K562 (cell line): Measurements from ENCODE around the gene NUP210. TPM values are rescaled to one million over a fixed set of nuclear protein-coding genes. Genes with fewer than 3 reads are reported as not detected.

ENCODE experiments used
- ATAC-seq: fragments of 200-7000 bp; cut with Tn5 transposase; 3 replicates; pipeline ENCODE4 v1.9.1; 2020; ENCODE audit warnings: moderate library complexity
- BruUV-seq: library from RNA; stranded (reverse); fragments of 400-500 nt; replicated peaks from 2 replicates; lab custom pipeline; 2021; lab: Mats Ljungman, UMichigan
- CTCF ChIA-PET: fragments of 300-600 bp; formaldehyde crosslinking; extraction: SDS; loops from one replicate; lab custom pipeline; 2021; ENCODE audit warnings: low intra/inter-chr PET ratio; lab: Yijun Ruan, JAX
- POLR2A ChIA-PET: fragments of 300-600, 350-650 bp; sonication (Branson Sonifier 250); formaldehyde crosslinking; extraction: SDS; loops from one replicate; lab custom pipeline; 2021; ENCODE audit warnings: antibody characterized with exemption, inconsistent platforms; lab: Yijun Ruan, JAX
- DNase-seq, 4 experiments: peaks; one replicate each; pipeline versions ENCODE4 v3.0.0 to v3.0.0-alpha.2; 2011 to 2018; ENCODE audit warnings: low spot score in 3 of 4, mixed read lengths in 3 of 4; ENCODE audit errors: extremely low read depth in 1 of 4
- FAIRE-seq: peaks from 2 replicates; lab custom pipeline; 2011; peaks lifted over from hg19 to GRCh38; lab: Jason Lieb, UNC
- H2AFZ ChIP-seq: 2 replicates; pipeline ENCODE4 v1.6.0; 2011; ENCODE audit warnings: low read depth, low read length, control low read depth, inconsistent platforms
- H3K27ac ChIP-seq: fragments of 200-600 bp; 3 replicates; pipeline ENCODE4 v1.8.0; 2011; ENCODE audit warnings: low read depth, mild to moderate bottlenecking, control low read depth, inconsistent platforms, low read length, moderate library complexity, mixed read lengths; ENCODE audit errors: extremely low read depth
- H3K27me3 ChIP-seq, 2 experiments: fragments of 300-600 bp in 1 of 2; 2 replicates in 1 of 2; 3 replicates in 1 of 2; pipeline versions ENCODE4 v1.6.0 to v1.8.0; 2011; ENCODE audit warnings: inconsistent platforms in 2 of 2, low read length in 2 of 2, mild to moderate bottlenecking in 1 of 2, mixed read lengths in 1 of 2, moderate library complexity in 1 of 2; ENCODE audit not compliant: control insufficient read depth in 2 of 2, insufficient read depth in 2 of 2
- H3K36me3 ChIP-seq: fragments of 300-600 bp; 3 replicates; pipeline ENCODE4 v1.8.0; 2011; ENCODE audit warnings: mild to moderate bottlenecking, low read length, inconsistent platforms; ENCODE audit not compliant: control insufficient read depth, insufficient read depth
- H3K4me1 ChIP-seq, 2 experiments: fragments of 200-600 bp in 1 of 2; replicated peaks in 1 of 2; 2 replicates in 1 of 2; 3 replicates in 1 of 2; pipeline versions ENCODE4 v1.5.1 to v1.8.0; 2011; ENCODE audit warnings: inconsistent platforms in 2 of 2, low read length in 2 of 2, mild to moderate bottlenecking in 1 of 2, mixed read lengths in 1 of 2, moderate library complexity in 1 of 2; ENCODE audit not compliant: control insufficient read depth in 2 of 2, insufficient read depth in 2 of 2
- H3K4me2 ChIP-seq: 2 replicates; pipeline ENCODE4 v1.6.1; 2011; ENCODE audit warnings: low read length, control low read depth, inconsistent platforms, mixed read lengths; ENCODE audit not compliant: insufficient read depth
- H3K4me3 ChIP-seq: fragments of 200-600 bp; sonication (generic), shearing (Covaris generic); 2 replicates; pipeline ENCODE4 v1.5.1; 2016; ENCODE audit warnings: control low read depth, inconsistent platforms
- H3K79me2 ChIP-seq: fragments of 200-600 bp; 3 replicates; pipeline ENCODE4 v1.8.0; 2011; ENCODE audit warnings: low read length, inconsistent platforms; ENCODE audit not compliant: control insufficient read depth, insufficient read depth
- H3K9ac ChIP-seq, 2 experiments: 2 replicates each; pipeline versions ENCODE4 v1.6.0 to v1.6.1; 2011; ENCODE audit warnings: low read depth in 2 of 2, low read length in 2 of 2, control low read depth in 1 of 2, inconsistent platforms in 1 of 2, mild to moderate bottlenecking in 1 of 2, mixed read lengths in 1 of 2; ENCODE audit not compliant: insufficient read depth in 1 of 2
- H3K9me1 ChIP-seq: one replicate; pipeline ENCODE4 v1.6.0; 2011; ENCODE audit warnings: inconsistent platforms, mild to moderate bottlenecking, low read length, moderate library complexity; ENCODE audit not compliant: control insufficient read depth, insufficient read depth
- H3K9me3 ChIP-seq: replicated peaks from 2 replicates; pipeline ENCODE4 v1.5.1; 2011; ENCODE audit warnings: low read depth, low read length, inconsistent platforms; ENCODE audit not compliant: control insufficient read depth, insufficient read depth
- H4K20me1 ChIP-seq: replicated peaks from 2 replicates; pipeline ENCODE4 v1.6.1; 2011; ENCODE audit warnings: low read length, inconsistent platforms, mixed read lengths; ENCODE audit not compliant: control insufficient read depth, insufficient read depth
- ELK1 ChIP-seq: sonication (generic); formaldehyde crosslinking; IDR thresholded peaks from 2 replicates; pipeline ENCODE4 v1.8.1; 2022; ENCODE audit warnings: missing genetic modification reagents
- GTF2E2 ChIP-seq: fragments of 200-800 bp; sonication (Bioruptor generic); IDR thresholded peaks from 2 replicates; pipeline ENCODE4 v1.6.1; 2016; ENCODE audit warnings: missing genetic modification characterization, missing compliant biosample characterization
- MAFK ChIP-seq: IDR thresholded peaks from 2 replicates; pipeline ENCODE4 v1.6.1; 2011; ENCODE audit warnings: low read length, improper control_type of control experiment
- MNT ChIP-seq, 2 experiments: fragments of 450-650 bp; conservative IDR thresholded peaks; 2 replicates each; pipeline ENCODE4 v1.6.1; 2017; ENCODE audit warnings: mild to moderate bottlenecking in 2 of 2, moderate library complexity in 2 of 2
- SPI1 ChIP-seq: IDR thresholded peaks from 2 replicates; pipeline ENCODE4 v1.6.1; 2011; ENCODE audit warnings: low read depth, low read length, control low read depth, borderline replicate concordance
- ZNF174 ChIP-seq: fragments of 250-450 bp; sonication (Bioruptor Pico); IDR thresholded peaks from 2 replicates; pipeline ENCODE4 v1.4.0; 2020; ENCODE audit warnings: mild to moderate bottlenecking
- ZNF318 ChIP-seq, 2 experiments: fragments of 450-650 bp; IDR thresholded peaks; 2 replicates each; pipeline ENCODE4 v1.6.1; 2016; ENCODE audit warnings: mild to moderate bottlenecking in 2 of 2, borderline replicate concordance in 1 of 2, low read depth in 1 of 2, moderate library complexity in 1 of 2
- ZNF445 ChIP-seq: fragments of 250-450 bp; sonication (Bioruptor Pico); IDR thresholded peaks from 2 replicates; pipeline ENCODE4 v1.4.0; 2020; ENCODE audit warnings: low read depth, mild to moderate bottlenecking, moderate library complexity
- ZNF696 ChIP-seq: fragments of 250-450 bp; sonication (Bioruptor Pico); conservative IDR thresholded peaks from 2 replicates; pipeline ENCODE4 v1.4.0; 2020; ENCODE audit warnings: mild to moderate bottlenecking, moderate library complexity
- WGBS: fragments of 100-300 bp; shearing (Covaris generic); methylation state at CpG from one replicate; pipeline ENCODE4 v1.1.6; 2016; ENCODE audit warnings: low coverage, mixed read lengths; ENCODE audit not compliant: insufficient coverage; ENCODE audit errors: missing lambda C conversion rate; 5-methylcytosine and 5-hydroxymethylcytosine counted together
- in situ Hi-C: fragments of 300-500 bp; cut with MboI; formaldehyde crosslinking; loops from 4 replicates; pipeline ENCODE4 v1.15.0; 2018; ENCODE audit warnings: inconsistent platforms, mixed read lengths
- intact Hi-C: fragments of 100-400 bp; cut with micrococcal nuclease; formaldehyde crosslinking; loops from 2 replicates; pipeline ENCODE4 v1.14.2; 2022
- polyA plus RNA-seq, 8 experiments: library from polyadenylated mRNA; depleted of rRNA in 4 of 8; stranded (reverse) in 5 of 8; unstranded in 3 of 8; fragments of >200 nt; fragmentation: Nextera tagmentation in 2 of 8; fragmentation: Illumina TruSeq in 1 of 8; extraction: Ambion mirVana in 2 of 8; extraction: Trizol in 1 of 8; gene quantifications; 2 replicates each; pipeline versions ENCODE4 v1.2.1 to v1.2.3, GENCODE V29; 2011 to 2014; ENCODE audit warnings: inconsistent platforms in 1 of 8, missing spikeins in 1 of 8
- total RNA-seq, 7 experiments: library from RNA; depleted of rRNA in 6 of 7; stranded (reverse); fragments of >200 nt in 6 of 7; fragmentation: Illumina TruSeq in 2 of 7; extraction: Trizol in 2 of 7; gene quantifications; 2 replicates each; pipeline versions ENCODE4 v1.2.1 to v1.2.3, GENCODE V29; 2011 to 2021; ENCODE audit warnings: low replicate concordance in 1 of 7

Gene NUP210
- total and polyA plus RNA-seq, 9 of the 15 experiments (the other 6 are each of a cell fraction or from before 2014, with no cell fraction given), result 1.2 to 138 (median 44.0) TPM

- Histone ChIP-seq H3K9me3 (no peaks in the 10 kb centered on the region), H3K9ac (peak overlapping the region in 1 of 2 experiments; percentile 77; a peak in 2 of 4 replicates), H2AFZ (no peak overlapping the region), H3K4me3 (peak overlapping the region; percentile 62; the same call in 1 of the 2 replicates), H4K20me1 (peaks cover 17% of the 10 kb centered on the region; the same call in 1 of the 2 replicates), H3K4me2 (peak overlapping the region; percentile 85; the same call in 1 of the 2 replicates), H3K4me1 (peaks cover 40 to 62% of the 10 kb centered on the region in 2 experiments), H3K27me3 (no peaks in the 10 kb centered on the region), H3K79me2 (peaks cover 77% of the 10 kb centered on the region), H3K9me1 (peaks cover 9% of the 10 kb centered on the region), H3K27ac (peak overlapping the region; percentile 91; the same call in 2 of the 3 replicates), H3K36me3 (peaks cover 51% of the 10 kb centered on the region)
- CTCF ChIA-PET, result interaction anchor here (0.7 kb wide), 1 partner anchor 232 kb away, joined by 3 read pairs; no protein-coding TSS in a partner anchor
- intact Hi-C loops (no loop called here), in situ Hi-C loops (no loop called here)
- 74% methylated on average over 6 of the region's 6 CpGs for WGBS
- FAIRE-seq (peak; percentile 44), ATAC-seq (no peak), DNase-seq (peak in 1 of 4 experiments; percentile 7)
- TSS peak; percentile 35 for BruUV-seq
- POLR2A ChIA-PET, result interaction anchor here (0.6 to 3.1 kb wide), 11 partner anchors 9 to 362 kb away, joined by 3 to 29 read pairs (median 3); no protein-coding TSS in a partner anchor
- TF ChIP-seq SPI1, result peak; percentile 51; the same call in 1 of the 2 replicates
- no peak for TF ChIP-seq ZNF174 (CRISPR knock-in tag)
- TF ChIP-seq MAFK, result no peak
- 0 out of 4 replicates have a peak, but pooled peaks of 1 of the 2 experiments have one; percentile 29 for TF ChIP-seq MNT (conservative IDR thresholded peaks at IDR 0.05)
- TF ChIP-seq ZNF318 (IDR thresholded peaks at IDR 0.05; ENCODE audit: borderline replicate concordance in 1 of 2, low read depth in 1 of 2), result no peak
- no peak for TF ChIP-seq ELK1 (CRISPR knock-in tag)
- TF ChIP-seq ZNF696, result no peak
- TF ChIP-seq ZNF445 (CRISPR knock-in tag), result no peak
- no peak for TF ChIP-seq GTF2E2
These were observed 2.8 kb downstream of the NUP210 start for GRCh38 chr3:13417166-13417947.
